GM19193 (cell line): ENCODE results near the gene FOXF1.

ENCODE experiments used
- POLR2A ChIP-seq: IDR thresholded peaks from 4 replicates; pipeline ENCODE4 v1.6.1; 2011; ENCODE audit not compliant: insufficient read depth, insufficient read length; ENCODE audit errors: extremely low read depth

FOXF1 gene

DNA sequence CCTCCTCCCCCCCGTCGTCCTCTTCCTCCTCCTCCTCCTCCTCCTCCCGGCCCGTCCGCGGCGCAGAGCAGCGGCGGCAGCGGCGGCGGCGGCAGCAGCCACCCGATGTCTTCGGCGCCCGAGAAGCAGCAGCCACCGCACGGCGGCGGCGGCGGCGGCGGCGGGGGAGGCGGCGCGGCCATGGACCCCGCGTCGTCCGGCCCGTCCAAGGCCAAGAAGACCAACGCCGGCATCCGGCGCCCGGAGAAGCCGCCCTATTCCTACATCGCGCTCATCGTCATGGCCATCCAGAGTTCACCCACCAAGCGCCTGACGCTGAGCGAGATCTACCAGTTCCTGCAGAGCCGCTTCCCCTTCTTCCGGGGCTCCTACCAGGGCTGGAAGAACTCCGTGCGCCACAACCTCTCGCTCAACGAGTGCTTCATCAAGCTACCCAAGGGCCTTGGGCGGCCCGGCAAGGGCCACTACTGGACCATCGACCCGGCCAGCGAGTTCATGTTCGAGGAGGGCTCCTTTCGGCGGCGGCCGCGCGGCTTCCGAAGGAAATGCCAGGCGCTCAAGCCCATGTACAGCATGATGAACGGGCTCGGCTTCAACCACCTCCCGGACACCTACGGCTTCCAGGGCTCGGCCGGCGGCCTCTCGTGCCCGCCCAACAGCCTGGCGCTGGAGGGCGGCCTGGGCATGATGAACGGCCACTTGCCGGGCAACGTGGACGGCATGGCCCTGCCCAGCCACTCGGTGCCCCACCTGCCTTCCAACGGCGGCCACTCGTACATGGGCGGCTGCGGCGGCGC lies at the start of gene FOXF1:
TSS of gene FOXF1 (plus strand) at position 63 of the 797 bp plus-strand sequence. CDS start at position 106, 43 bp downstream.
- TF ChIP-seq POLR2A = no peak

DNA sequence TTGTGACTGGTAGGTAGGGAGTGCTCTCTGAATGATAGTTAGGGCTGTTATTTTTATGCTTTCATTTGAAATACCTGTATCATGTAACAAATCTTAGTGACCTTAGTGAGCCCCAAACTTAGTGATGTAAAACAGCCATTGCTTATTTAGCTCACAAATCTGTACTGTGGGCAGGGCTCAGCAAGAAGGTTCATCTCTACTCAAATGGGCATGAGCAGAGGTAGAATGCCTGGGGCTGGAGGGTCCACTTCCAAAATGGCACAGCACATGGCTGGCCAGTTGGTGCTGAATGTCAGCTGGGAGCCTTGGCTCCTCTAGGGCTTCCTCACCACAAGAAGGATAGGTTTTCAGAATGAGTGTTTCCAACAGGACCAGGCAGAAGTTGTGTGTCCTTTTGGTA lies 49.3 kb upstream of the FOXF1 start:
- TF ChIP-seq POLR2A = no peak

DNA sequence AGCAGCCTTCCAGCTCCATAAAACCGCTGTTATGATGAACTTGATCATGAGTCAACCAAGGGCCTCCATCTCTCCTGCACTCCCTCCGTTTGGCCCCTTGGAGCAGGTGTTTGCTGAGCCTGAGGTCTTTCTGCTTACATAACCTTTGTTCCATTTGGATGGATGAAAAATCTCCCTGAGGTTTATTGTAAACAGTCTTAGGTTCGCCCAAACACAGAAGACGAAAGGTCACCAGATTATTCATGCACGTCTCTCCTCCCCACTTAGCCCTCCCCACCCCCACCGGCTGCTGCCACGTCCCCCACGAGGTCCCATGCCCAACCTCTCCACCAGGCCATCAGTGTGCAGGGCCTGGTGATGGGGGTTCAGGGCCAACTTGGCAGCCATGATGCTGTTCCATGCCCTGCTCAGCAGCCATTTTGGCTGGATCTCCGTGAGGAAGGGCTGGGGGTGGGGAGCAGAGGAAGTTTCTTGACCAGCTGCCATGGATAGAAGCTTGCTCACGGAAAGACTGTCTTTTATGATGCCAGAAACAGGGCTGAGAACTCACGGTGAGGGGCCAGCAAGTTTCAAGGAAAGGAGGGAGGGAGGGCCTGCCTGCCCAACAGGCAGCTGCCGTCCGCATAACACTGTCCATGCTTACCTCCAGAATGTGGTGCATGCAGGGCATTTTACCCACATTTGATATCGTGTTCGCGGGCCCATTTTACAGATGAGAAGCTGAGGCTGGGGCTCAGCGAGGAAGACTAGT lies 47.8 kb upstream of the FOXF1 start:
- no peak for TF ChIP-seq POLR2A

DNA sequence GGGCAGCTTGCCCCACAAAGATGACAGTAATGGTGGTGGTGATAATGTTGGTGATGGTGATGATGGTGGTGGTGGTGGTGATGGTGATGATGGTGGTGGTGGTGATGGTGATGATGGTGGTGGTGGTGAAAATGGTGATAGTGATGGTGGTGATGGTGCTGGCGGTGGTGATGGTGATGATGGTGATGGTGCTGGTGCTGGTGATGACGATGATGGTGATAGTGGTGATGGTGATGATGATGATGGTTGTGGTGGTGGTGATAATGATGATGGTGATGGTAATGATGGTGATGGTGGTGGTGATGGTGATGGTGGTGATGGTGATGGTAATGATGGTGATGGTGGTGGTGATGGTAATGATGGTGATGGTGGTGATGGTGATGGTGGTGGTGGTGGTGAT lies 46.3 kb upstream of the FOXF1 start:
- TF ChIP-seq POLR2A = no peak

DNA sequence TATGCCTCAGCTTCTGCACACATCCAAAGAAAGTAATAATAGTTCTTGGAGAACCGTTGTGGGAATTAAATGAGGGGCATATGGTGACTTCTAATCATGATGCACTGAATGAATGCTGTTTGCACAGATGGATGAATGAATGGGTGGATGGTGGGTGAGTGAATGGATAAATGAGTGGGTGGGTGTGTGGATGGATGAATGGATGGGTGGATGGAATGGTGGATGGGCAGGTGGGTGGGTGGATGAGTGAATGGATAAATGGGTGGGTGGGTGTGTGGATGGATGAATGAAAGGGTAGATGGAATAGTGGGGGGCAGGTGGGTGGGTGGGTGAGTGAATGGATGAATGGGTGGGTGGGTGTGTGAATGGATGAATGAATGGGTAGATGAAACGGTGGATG lies 44.9 kb upstream of the FOXF1 start:
- no peak for TF ChIP-seq POLR2A

DNA sequence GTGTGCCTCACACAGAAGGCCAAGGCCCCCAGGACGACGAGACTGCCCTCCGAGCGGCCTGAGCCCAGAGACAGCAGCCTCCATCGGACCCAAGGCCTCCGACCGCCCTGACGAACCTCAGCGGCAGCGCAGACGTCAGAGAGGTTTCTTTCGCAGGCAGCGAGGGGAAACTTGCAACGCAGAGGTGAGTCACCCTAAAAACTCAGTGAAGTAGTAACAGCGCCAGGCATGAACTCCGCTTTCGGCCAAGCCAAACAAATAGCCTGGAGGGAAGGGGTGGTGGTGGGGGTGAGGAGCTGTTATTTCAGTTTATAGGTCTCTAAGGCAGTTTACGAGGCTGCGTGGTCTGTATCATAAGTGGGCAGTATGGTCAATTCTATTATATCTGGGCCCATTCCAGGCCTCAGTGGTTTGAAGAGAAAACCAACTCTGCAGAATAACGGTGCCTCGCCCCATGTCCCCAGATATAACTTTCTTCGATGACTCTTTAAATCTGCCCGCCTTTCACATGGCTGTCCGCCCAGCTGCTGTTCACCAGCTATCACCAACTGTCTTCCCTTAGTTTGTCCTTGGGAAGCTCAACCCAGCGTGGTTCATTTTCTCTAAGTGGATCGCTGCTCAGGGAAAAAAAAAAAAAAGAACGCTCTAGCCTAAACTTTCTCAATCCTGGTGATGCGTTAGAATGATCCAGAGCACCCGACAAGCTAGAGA lies 43.5 kb upstream of the FOXF1 start:
- no peak for TF ChIP-seq POLR2A

DNA sequence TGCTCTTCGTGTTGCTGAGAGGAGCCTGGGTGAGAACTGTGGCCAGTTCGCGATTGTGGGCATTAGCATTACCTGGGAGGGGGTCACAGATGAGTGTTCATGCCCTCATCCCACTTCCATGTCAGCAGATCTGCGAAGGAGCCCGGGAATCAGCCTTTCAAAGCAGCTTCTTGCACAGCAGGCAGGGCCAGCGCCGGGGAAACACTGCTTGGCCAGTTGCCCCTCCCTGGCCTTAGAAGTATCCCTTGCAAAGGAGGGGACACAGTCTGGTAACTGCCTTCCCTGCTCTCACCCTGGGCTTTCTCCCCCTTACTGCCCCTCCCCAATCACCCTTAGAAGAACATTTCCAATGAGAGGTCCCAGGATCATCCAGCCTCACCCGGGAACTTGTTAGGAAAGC lies 42.8 kb upstream of the FOXF1 start:
- no peak for TF ChIP-seq POLR2A

DNA sequence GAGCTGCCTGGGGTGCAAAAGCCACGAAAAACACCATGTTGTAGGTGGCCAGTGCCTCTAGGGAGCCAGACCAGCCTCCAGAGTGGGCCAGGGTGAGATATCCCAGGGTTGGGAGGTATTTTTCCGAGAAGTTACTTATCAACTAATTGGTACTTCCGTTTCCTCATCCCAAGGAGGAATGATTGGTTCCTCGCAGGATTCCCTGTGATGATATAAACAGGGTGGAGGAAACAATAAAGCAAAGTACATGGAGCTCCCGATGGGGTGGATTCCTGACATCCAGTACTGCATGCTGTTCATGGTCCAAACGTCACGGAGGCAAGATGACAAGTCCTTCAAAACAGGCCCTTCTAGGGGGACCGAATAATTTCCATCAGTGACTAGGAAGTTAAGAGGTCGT lies 39.4 kb upstream of the FOXF1 start:
- no peak for TF ChIP-seq POLR2A

DNA sequence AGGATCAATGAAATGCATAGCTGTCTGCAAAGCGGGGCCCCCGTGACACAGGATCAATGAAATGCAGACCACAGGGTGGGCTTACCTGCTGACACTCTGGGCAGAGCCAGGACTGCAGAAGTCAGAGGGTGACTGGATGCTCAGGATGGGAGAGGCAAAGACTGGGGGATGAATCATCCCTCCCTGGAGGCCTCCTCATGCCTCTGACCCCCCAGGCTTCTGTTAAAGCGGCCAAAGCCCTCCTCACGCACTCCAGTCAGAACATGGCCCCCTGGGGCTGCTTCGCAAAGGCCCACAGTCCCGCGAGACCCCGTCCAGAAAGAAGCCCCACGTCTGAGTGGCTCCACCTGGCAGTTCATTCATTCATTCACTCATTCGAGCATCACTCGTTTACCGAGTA lies 38.4 kb upstream of the FOXF1 start:
- TF ChIP-seq POLR2A = no peak

DNA sequence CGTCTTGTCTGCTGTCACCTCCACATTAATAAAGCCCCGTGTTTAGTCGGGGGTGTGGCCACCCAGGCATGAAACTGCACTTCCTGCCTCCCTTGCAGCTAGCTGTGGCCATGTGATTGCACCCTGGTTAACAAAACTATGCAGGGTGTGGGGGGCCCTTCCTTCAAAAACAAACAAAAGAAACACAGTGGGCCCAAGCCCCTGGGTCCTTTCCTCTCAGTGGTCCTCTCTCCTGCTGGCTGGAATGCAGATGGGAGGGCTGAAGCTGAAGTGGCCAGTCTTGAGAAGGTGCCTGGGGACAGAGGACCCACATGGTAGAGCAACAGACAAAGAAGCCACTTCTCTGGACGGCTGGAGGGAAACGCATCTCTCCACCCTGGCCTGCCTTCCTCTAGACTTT lies 38.0 kb upstream of the FOXF1 start:
- no peak for TF ChIP-seq POLR2A

DNA sequence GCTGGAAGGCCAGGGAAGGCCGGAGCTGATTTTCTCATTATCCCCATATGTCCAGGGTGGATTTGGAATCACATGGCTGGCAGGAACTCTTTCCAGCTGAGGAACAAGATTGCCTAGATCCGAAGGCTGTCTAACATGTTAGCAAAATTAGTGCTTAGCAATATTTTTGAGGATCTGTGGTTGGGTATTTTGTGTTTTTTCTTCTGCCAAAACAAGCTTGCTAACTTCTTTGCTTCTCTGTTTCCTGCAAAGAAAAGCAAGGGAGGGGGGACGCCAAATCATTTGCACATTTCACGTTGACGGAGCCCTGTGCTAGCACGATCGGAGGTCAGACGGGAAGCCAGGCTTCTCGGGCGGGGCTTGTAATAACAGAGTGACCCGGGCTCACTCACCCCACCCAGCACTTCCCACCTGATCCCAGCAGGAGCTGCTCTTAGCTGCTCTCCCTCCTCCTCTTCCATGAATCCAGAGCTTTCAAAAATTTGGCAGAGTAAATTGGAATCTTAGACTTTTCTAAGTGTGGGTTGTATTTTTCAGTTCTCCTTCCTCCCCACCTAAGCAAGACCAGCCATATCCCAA lies 33.3 kb upstream of the FOXF1 start:
- TF ChIP-seq POLR2A = no peak

DNA sequence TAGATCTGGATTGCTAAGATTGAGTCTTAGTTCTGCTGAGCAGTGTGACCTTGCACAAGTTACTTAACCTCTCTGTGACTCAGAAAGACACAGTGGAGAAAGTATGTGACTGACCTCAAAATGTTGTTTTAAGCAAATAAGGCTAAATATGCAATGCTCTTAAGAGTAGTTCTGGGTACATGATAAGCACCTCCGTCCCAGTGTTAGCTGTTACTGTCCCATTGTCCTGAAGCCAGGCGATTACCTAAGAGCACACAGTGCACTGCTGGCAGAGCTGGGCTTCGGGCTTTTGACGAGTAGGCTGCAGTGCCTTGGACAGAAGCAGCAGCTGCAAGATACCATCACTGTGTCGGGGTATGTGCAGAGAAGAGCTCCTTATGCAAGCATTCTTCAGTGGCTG lies 32.7 kb upstream of the FOXF1 start:
- TF ChIP-seq POLR2A = no peak

DNA sequence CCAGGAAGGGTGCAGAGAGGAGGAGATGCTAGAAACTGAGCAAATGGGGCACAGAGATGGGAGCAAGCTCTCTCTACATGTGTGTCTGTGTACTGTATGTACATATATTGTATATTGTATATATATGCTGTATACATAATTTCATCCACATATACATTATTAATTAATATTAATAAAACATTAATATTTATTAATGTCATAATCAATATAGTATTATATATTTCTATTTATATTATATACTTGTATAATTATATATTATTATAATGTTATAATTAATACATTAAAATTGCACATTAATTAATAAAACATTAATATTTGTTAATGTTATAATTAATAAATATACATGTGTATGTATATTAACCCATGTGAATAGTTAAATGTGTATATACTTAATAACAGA lies 31.5 kb upstream of the FOXF1 start:
- no peak for TF ChIP-seq POLR2A

DNA sequence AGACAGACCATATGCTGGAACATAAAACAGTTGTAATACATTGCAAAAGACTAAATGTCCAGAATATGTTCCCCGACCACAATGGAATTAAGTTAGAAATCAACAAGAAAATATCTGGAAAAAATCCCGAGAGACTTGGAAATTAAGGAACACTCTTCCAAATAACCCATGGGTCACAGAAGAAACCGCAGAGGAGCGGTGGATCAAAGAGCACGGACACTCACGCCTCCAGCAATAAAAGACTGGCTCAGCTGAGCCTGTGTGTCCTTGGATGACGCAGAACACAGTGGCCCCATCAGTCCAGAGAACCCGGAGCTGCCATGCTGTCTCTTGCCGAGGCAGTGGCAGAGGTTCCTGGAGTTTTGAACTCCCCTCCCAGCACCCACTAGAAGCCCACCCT lies 30.9 kb upstream of the FOXF1 start:
- no peak for TF ChIP-seq POLR2A

DNA sequence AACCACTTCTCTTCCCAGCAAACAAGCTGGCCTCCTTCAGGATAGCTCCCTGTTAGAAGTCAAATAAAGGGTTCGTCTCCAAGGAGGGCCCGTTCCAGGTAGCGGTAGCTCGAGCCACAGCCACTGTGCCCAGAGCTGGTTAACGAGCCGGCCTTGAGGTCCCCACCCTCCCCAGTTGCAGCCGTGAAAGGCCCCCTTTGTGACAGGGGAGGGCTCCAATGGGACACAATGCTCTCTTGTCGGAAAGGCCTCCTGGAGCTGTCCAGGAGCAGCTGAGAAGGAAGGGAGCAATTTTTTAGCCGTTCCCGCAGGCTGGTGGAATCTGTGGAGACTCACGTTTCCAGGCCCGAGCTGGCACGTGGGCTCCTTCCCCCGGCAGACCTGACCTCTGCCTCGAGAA lies 29.9 kb upstream of the FOXF1 start:
- no peak for TF ChIP-seq POLR2A
